H9 (cell line): ENCODE results near the gene SPOP. TPM values are rescaled to one million over a fixed set of nuclear protein-coding genes. Genes with fewer than 3 reads are reported as not detected.
"Not testable (repeated sequence)": the region's sequence is repeated elsewhere in the genome, so short reads cannot be mapped to it uniquely, and the experiment has no call there.

Experiments
- DNase-seq: peaks from one replicate; pipeline ENCODE4 v3.0.0-alpha.2; 2017
- H2AFZ ChIP-seq: one replicate; pipeline ENCODE4 v1.6.1; 2013; ENCODE audit warnings: mild to moderate bottlenecking, low read length, control low read depth, moderate library complexity
- H2AK5ac ChIP-seq: 2 replicates; pipeline ENCODE4 v1.6.1; 2013; ENCODE audit warnings: low read length, control low read depth, mixed read lengths; ENCODE audit not compliant: insufficient read length
- H2BK120ac ChIP-seq: one replicate; pipeline ENCODE4 v1.6.1; 2013; ENCODE audit warnings: low read depth, mild to moderate bottlenecking, low read length, control low read depth, inconsistent platforms; ENCODE audit not compliant: poor library complexity, severe bottlenecking
- H2BK12ac ChIP-seq: 2 replicates; pipeline ENCODE4 v1.6.1; 2013; ENCODE audit warnings: low read length, control low read depth, mixed read lengths, low read depth; ENCODE audit not compliant: insufficient read length
- H2BK15ac ChIP-seq: 2 replicates; pipeline ENCODE4 v1.6.1; 2013; ENCODE audit warnings: low read depth, low read length, control low read depth
- H2BK20ac ChIP-seq: one replicate; pipeline ENCODE4 v1.6.1; 2013; ENCODE audit warnings: low read depth, mild to moderate bottlenecking, low read length, control low read depth, inconsistent platforms; ENCODE audit not compliant: poor library complexity, severe bottlenecking
- H2BK5ac ChIP-seq: 2 replicates; pipeline ENCODE4 v1.6.1; 2013; ENCODE audit warnings: low read length, control low read depth, mixed read lengths; ENCODE audit not compliant: insufficient read length
- H3K14ac ChIP-seq: 2 replicates; pipeline ENCODE4 v1.6.1; 2013; ENCODE audit warnings: low read length, control low read depth; ENCODE audit not compliant: insufficient read depth
- H3K18ac ChIP-seq: 2 replicates; pipeline ENCODE4 v1.6.1; 2013; ENCODE audit warnings: low read depth, mild to moderate bottlenecking, mixed read lengths, low read length, control low read depth; ENCODE audit not compliant: insufficient read length
- H3K23ac ChIP-seq: 2 replicates; pipeline ENCODE4 v1.6.1; 2013; ENCODE audit warnings: low read length, control low read depth, mixed read lengths, low read depth; ENCODE audit not compliant: insufficient read length
- H3K23me2 ChIP-seq: 2 replicates; pipeline ENCODE4 v1.6.1; 2013; ENCODE audit warnings: low read depth, mild to moderate bottlenecking, mixed read lengths, low read length, control low read depth; ENCODE audit not compliant: insufficient read length, poor library complexity, severe bottlenecking
- H3K27ac ChIP-seq: 2 replicates; pipeline ENCODE4 v1.5.1; 2013; ENCODE audit warnings: low read length, control low read depth, mixed read lengths, low read depth; ENCODE audit not compliant: insufficient read length
- H3K27me3 ChIP-seq: 2 replicates; pipeline ENCODE4 v1.6.1; 2013; ENCODE audit warnings: low read length, control low read depth, inconsistent platforms; ENCODE audit not compliant: insufficient read depth
- H3K4ac ChIP-seq: 2 replicates; pipeline ENCODE4 v1.6.1; 2013; ENCODE audit warnings: low read depth, mild to moderate bottlenecking, control low read depth, inconsistent platforms, low read length, moderate library complexity
- H3K4me1 ChIP-seq: 2 replicates; pipeline ENCODE4 v1.6.1; 2013; ENCODE audit warnings: low read length, control low read depth, inconsistent platforms; ENCODE audit not compliant: insufficient read depth
- H3K4me2 ChIP-seq: 2 replicates; pipeline ENCODE4 v1.6.1; 2013; ENCODE audit warnings: low read length, control low read depth, mixed read lengths; ENCODE audit not compliant: insufficient read length, insufficient read depth
- H3K56ac ChIP-seq: 2 replicates; pipeline ENCODE4 v1.6.1; 2013; ENCODE audit warnings: low read depth, mild to moderate bottlenecking, mixed read lengths, low read length, control low read depth; ENCODE audit not compliant: insufficient read length
- H3K79me1 ChIP-seq: 2 replicates; pipeline ENCODE4 v1.6.1; 2013; ENCODE audit warnings: low read depth, mild to moderate bottlenecking, moderate library complexity, low read length, control low read depth, inconsistent platforms; ENCODE audit not compliant: insufficient read depth, poor library complexity, severe bottlenecking
- H3K79me2 ChIP-seq: 2 replicates; pipeline ENCODE4 v1.6.1; 2013; ENCODE audit warnings: low read length, control low read depth, inconsistent platforms; ENCODE audit not compliant: insufficient read depth
- H3K9ac ChIP-seq: 2 replicates; pipeline ENCODE4 v1.6.1; 2013; ENCODE audit warnings: low read length, control low read depth, mixed read lengths; ENCODE audit not compliant: insufficient read length; ENCODE audit errors: extremely low read depth
- H3K9me3 ChIP-seq: one replicate; pipeline ENCODE4 v1.6.1; 2013; ENCODE audit warnings: low read depth, low read length, inconsistent platforms; ENCODE audit not compliant: control insufficient read depth
- H3T11ph ChIP-seq: one replicate; pipeline ENCODE4 v1.6.1; 2013; ENCODE audit warnings: mild to moderate bottlenecking, low read length, control low read depth, inconsistent platforms
- H4K20me1 ChIP-seq: one replicate; pipeline ENCODE4 v1.6.1; 2013; ENCODE audit not compliant: control insufficient read depth, insufficient read length, insufficient read depth
- H4K5ac ChIP-seq: 2 replicates; pipeline ENCODE4 v1.6.1; 2013; ENCODE audit warnings: low read depth, mild to moderate bottlenecking, mixed read lengths, low read length, control low read depth; ENCODE audit not compliant: insufficient read length
- H4K8ac ChIP-seq: replicated peaks from 2 replicates; pipeline ENCODE4 v1.6.1; 2013; ENCODE audit warnings: low read length, control low read depth, mixed read lengths, low read depth; ENCODE audit not compliant: insufficient read length
- H4K91ac ChIP-seq: 2 replicates; pipeline ENCODE4 v1.6.1; 2013; ENCODE audit warnings: low read depth, mild to moderate bottlenecking, moderate library complexity, mixed read lengths, low read length, control low read depth; ENCODE audit not compliant: insufficient read length
- H3K27ac Mint-ChIP-seq, 3 experiments: 2 replicates in 2 of 3; 3 replicates in 1 of 3; pipeline ENCODE4 v1.8.0; 2020 to 2021; ENCODE audit warnings: mixed read lengths in 3 of 3, mild to moderate bottlenecking in 1 of 3, moderate library complexity in 1 of 3
- H3K27me3 Mint-ChIP-seq: 2 replicates; pipeline ENCODE4 v1.8.0; 2021; ENCODE audit warnings: low read depth, mild to moderate bottlenecking, moderate library complexity, mixed read lengths
- H3K36me3 Mint-ChIP-seq, 3 experiments: 2 replicates in 2 of 3; 3 replicates in 1 of 3; pipeline ENCODE4 v1.8.0; 2020 to 2021; ENCODE audit warnings: low read depth in 3 of 3, mixed read lengths in 3 of 3; ENCODE audit not compliant: insufficient read depth in 1 of 3
- H3K4me1 Mint-ChIP-seq, 2 experiments: 2 replicates each; pipeline ENCODE4 v1.8.0; 2020; ENCODE audit warnings: mixed read lengths in 2 of 2
- H3K4me3 Mint-ChIP-seq, 2 experiments: 2 replicates in 1 of 2; 3 replicates in 1 of 2; pipeline ENCODE4 v1.8.0; 2020 to 2021; ENCODE audit warnings: mild to moderate bottlenecking in 2 of 2, mixed read lengths in 2 of 2, moderate library complexity in 1 of 2
- H3K9me3 Mint-ChIP-seq, 2 experiments: 2 replicates in 1 of 2; 3 replicates in 1 of 2; pipeline ENCODE4 v1.8.0; 2020; ENCODE audit warnings: mild to moderate bottlenecking in 2 of 2, mixed read lengths in 2 of 2, moderate library complexity in 1 of 2
- WGBS: extraction: QIAGEN DNeasy Blood & Tissue Kit; methylation state at CpG from one replicate; pipeline ENCODE4 v1.1.7; 2013; ENCODE audit warnings: missing lambda C conversion rate, low lambda C conversion rate, mixed read lengths; ENCODE audit not compliant: insufficient read length; ENCODE audit errors: extremely low coverage; 5-methylcytosine and 5-hydroxymethylcytosine counted together
- total RNA-seq: library from RNA; stranded (reverse); gene quantifications from 2 replicates; pipeline ENCODE4 v1.2.1, GENCODE V29; 2021
- TF ChIP-seq, protein P1 (sequence below): fragments of 200-600 bp; sonication (generic); conservative IDR thresholded peaks from 3 replicates; pipeline ENCODE4 v1.8.0; 2021; ENCODE audit warnings: antibody characterized with exemption, mild to moderate bottlenecking

The SPOP gene
- total RNA-seq, 1 experiment from 2014 or later = 33.7 TPM

DNA sequence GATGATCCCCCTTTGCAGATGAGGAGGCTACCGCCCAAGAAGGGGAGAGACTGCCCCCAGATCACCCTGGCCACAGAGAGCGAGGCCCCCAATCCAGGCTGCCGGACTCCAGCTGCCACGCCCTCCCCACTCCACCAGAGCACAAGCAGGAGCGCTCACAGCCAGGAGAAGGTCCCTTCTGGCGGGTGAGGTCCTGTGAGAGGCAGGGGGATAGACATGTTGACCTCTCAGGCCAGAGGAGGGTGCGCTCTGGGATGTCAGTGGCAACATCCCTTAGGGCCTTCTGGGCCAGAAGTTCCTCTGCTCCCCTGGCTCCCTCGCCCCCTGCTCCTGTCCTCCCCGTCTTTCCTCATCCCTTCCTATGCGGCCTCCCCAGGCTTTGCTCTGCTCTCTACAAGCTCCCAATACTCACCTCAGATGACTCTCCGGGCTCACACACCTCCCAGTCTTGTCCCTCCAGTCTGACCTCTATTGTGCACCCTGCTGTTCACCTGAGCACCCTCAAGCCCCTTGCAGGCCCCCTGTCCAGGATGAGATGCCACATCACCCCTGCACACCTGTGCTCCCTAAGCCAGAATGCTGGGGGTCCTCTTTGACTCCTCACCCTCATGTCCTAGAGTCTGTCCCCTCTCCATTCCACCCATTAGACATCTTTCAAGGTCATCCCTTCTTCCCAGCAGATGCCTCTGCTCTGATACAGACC is 107.2 kb downstream of the SPOP start:
- no peak overlapping the region for H3K9ac ChIP-seq
- peak; percentile 38 for DNase-seq

DNA sequence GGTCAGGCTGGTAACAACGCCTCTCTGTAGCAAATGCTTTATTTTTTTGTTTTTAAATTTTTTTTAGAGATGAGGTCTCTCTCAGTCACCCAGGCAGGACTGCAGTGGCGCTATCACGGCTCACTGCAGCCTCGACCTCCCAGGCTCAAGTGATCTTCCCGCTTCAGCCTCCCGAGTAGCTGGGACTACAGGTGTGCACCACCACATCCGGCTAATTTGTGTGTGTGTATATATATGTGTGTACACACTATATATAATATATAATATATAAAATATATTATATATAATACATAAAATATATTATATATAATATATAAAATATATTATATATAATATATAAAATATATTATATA is 109.2 kb downstream of the SPOP start:
- H3K56ac ChIP-seq, H3K27ac Mint-ChIP-seq, H4K5ac ChIP-seq, H3K9me3 ChIP-seq, H2BK15ac ChIP-seq, H4K91ac ChIP-seq, H2AFZ ChIP-seq, H3K18ac ChIP-seq, H3K79me2 ChIP-seq, DNase-seq, H4K20me1 ChIP-seq, H3K23ac ChIP-seq, H3K27ac ChIP-seq, H3K23me2 ChIP-seq, H3K9ac ChIP-seq, H3K9me3 Mint-ChIP-seq, H2BK120ac ChIP-seq, H2BK5ac ChIP-seq, H2AK5ac ChIP-seq, H3K36me3 Mint-ChIP-seq, H3K27me3 ChIP-seq, H3K4me1 ChIP-seq, H3T11ph ChIP-seq, H2BK12ac ChIP-seq, H3K4ac ChIP-seq, H2BK20ac ChIP-seq, H3K4me3 Mint-ChIP-seq, H3K14ac ChIP-seq, H4K8ac ChIP-seq, H3K79me1 ChIP-seq: not testable (repeated sequence)
- peak overlapping the region; percentile 42 for H3K4me2 ChIP-seq
- Mint-ChIP-seq H3K27me3 (peaks cover 53% of the 10 kb centered on the region), H3K4me1 (peaks cover 15 to 42% of the 10 kb centered on the region in 2 experiments)
- WGBS = no CpG with 5 or more reads among the region's 7 CpGs

More for the DNA sequence above, 107.2 kb downstream of the SPOP start:
- no peaks in the 10 kb centered on the region for H3K4me1 ChIP-seq
- H2BK5ac ChIP-seq = no peak overlapping the region
- no peak overlapping the region; the same call in 1 of the 2 replicates for H3K14ac ChIP-seq
- no peak overlapping the region for H2BK120ac ChIP-seq
- no peak overlapping the region for H4K91ac ChIP-seq
- H3K18ac ChIP-seq = no peak overlapping the region
- H3K27me3 ChIP-seq = no peaks in the 10 kb centered on the region; the same call in 1 of the 2 replicates
- no peak overlapping the region for H3T11ph ChIP-seq
- H3K9me3 Mint-ChIP-seq = no peaks in the 10 kb centered on the region; a peak in 1 of 5 replicates
- peak overlapping the region; percentile 25 for H3K4me2 ChIP-seq
- WGBS = no CpG with 5 or more reads among the region's 11 CpGs
- H3K9me3 ChIP-seq = no peaks in the 10 kb centered on the region
- no peak overlapping the region for H3K27ac Mint-ChIP-seq
- no peak overlapping the region for H2BK20ac ChIP-seq
- no peak overlapping the region for H3K4ac ChIP-seq
- H2BK12ac ChIP-seq = no peak overlapping the region
- no peak overlapping the region for H2BK15ac ChIP-seq
- H4K8ac ChIP-seq = no peak overlapping the region
- peaks cover 5% of the 10 kb centered on the region for H3K23me2 ChIP-seq
- no peak overlapping the region for H2AK5ac ChIP-seq
- H3K79me2 ChIP-seq = no peaks in the 10 kb centered on the region
- H3K56ac ChIP-seq = no peak overlapping the region
- H3K27ac ChIP-seq = no peak overlapping the region
- H3K23ac ChIP-seq = no peak overlapping the region
- H3K27me3 Mint-ChIP-seq = peaks cover 67% of the 10 kb centered on the region
- H2AFZ ChIP-seq = no peak overlapping the region
- H3K36me3 Mint-ChIP-seq = no peaks in the 10 kb centered on the region
- no peaks in the 10 kb centered on the region for H3K79me1 ChIP-seq
- peaks cover 20 to 53% of the 10 kb centered on the region in 2 experiments for H3K4me1 Mint-ChIP-seq
- peak overlapping the region; percentile 60 to 72; a peak in 4 of 5 replicates for H3K4me3 Mint-ChIP-seq
- H4K5ac ChIP-seq = no peak overlapping the region
- TF ChIP-seq, protein P1, sequence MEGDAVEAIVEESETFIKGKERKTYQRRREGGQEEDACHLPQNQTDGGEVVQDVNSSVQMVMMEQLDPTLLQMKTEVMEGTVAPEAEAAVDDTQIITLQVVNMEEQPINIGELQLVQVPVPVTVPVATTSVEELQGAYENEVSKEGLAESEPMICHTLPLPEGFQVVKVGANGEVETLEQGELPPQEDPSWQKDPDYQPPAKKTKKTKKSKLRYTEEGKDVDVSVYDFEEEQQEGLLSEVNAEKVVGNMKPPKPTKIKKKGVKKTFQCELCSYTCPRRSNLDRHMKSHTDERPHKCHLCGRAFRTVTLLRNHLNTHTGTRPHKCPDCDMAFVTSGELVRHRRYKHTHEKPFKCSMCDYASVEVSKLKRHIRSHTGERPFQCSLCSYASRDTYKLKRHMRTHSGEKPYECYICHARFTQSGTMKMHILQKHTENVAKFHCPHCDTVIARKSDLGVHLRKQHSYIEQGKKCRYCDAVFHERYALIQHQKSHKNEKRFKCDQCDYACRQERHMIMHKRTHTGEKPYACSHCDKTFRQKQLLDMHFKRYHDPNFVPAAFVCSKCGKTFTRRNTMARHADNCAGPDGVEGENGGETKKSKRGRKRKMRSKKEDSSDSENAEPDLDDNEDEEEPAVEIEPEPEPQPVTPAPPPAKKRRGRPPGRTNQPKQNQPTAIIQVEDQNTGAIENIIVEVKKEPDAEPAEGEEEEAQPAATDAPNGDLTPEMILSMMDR = no peak
- H4K20me1 ChIP-seq = no peaks in the 10 kb centered on the region
